Parathyroid adenoma (tissue), 2 donors: ENCODE measurements around the gene SLC7A5.
"Not testable (repeated sequence)": the region's sequence is repeated elsewhere in the genome, so short reads cannot be mapped to it uniquely, and the experiment has no call there.

ENCODE experiments used
- H2AFZ ChIP-seq: fragments of 300-600 bp; sonication (generic); one replicate; pipeline ENCODE4 v1.7.0; 2017; ENCODE audit warnings: antibody characterized with exemption, mild to moderate bottlenecking
- H3K27ac ChIP-seq: fragments of 300-600 bp; sonication (generic); one replicate; pipeline ENCODE4 v1.7.0; 2017
- H3K27me3 ChIP-seq: fragments of 300-600 bp; sonication (generic); one replicate; pipeline ENCODE4 v1.7.0; 2017; ENCODE audit warnings: low read length; ENCODE audit not compliant: control insufficient read depth, insufficient read depth
- H3K36me3 ChIP-seq: fragments of 300-600 bp; sonication (generic); one replicate; pipeline ENCODE4 v1.7.0; 2017; ENCODE audit warnings: low read length; ENCODE audit not compliant: control insufficient read depth, insufficient read depth
- H3K4me1 ChIP-seq: fragments of 300-600 bp; sonication (generic); one replicate; pipeline ENCODE4 v1.7.0; 2017; ENCODE audit warnings: control low read depth
- H3K4me2 ChIP-seq: fragments of 300-600 bp; sonication (generic); one replicate; pipeline ENCODE4 v1.7.0; 2017; ENCODE audit warnings: low read length
- H3K4me3 ChIP-seq: fragments of 300-600 bp; sonication (generic); one replicate; pipeline ENCODE4 v1.7.0; 2017; ENCODE audit warnings: low read depth, low read length
- H3K79me2 ChIP-seq: fragments of 300-600 bp; sonication (generic); one replicate; pipeline ENCODE4 v1.7.0; 2017; ENCODE audit warnings: control low read depth
- H3K9ac ChIP-seq: fragments of 300-600 bp; sonication (generic); one replicate; pipeline ENCODE4 v1.7.0; 2017; ENCODE audit warnings: mild to moderate bottlenecking
- H3K9me3 ChIP-seq: fragments of 300-600 bp; sonication (generic); one replicate; pipeline ENCODE4 v1.7.0; 2017; ENCODE audit warnings: low read length; ENCODE audit not compliant: control insufficient read depth
- CTCF ChIP-seq: fragments of 300-600 bp; sonication (generic); IDR thresholded peaks from one replicate; pipeline ENCODE4 v1.7.0; 2017; ENCODE audit warnings: antibody characterized with exemption, mild to moderate bottlenecking
- donor health status: primary hyperparathyroidism.

The SLC7A5 gene

DNA sequence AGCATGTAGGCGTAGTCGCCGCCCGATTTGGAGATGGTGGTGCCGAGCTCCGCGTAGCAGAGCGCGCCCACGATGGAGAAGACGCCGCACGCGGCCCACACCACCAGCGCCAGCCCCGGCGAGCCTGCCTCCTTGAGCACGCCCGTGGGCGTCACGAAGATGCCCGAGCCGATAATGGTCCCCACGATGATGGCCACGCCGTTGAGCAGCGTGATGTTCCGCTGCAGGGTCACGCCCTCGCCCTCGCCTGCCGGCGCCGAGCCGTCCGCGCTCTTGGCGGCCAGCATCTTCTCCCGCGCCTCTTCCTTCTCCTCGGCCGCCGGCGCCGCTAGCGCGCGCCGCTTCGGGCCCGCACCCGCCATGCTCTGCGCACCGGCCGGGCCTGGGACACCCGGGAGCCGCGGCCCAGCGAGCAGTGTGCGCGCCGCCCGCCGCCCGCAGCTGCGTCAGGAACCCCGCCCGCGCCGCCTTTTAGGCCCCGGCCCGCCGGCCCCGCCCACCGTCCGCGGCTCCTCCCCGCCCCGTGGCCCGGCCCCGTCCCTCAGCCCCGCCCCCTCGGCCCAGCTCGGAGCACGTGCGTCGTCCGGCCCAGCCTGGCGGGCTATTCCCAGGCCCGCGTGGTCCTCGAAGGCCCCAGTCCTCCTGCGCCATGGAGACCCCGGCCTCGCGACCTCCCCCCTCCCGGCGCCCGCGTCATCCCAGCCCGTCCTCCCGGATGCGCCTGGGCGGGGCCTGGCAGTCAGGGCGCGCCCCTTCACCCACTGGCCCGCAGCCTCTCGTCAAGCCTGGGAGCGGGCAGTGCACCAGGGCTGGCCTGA, at the start of gene SLC7A5:
TSS of gene SLC7A5 (minus strand) at position 447 of the 818 bp plus-strand sequence. CDS start at position 362, 85 bp downstream.
- H3K4me1 ChIP-seq, H3K36me3 ChIP-seq, H3K79me2 ChIP-seq, H3K27ac ChIP-seq, H3K9me3 ChIP-seq, H3K4me3 ChIP-seq, H3K27me3 ChIP-seq, H3K9ac ChIP-seq: not testable (repeated sequence)
- peak within 1 kb of the TSS; percentile 75 for H2AFZ ChIP-seq
- H3K4me2 ChIP-seq, result peak within 1 kb of the TSS; percentile 31

DNA sequence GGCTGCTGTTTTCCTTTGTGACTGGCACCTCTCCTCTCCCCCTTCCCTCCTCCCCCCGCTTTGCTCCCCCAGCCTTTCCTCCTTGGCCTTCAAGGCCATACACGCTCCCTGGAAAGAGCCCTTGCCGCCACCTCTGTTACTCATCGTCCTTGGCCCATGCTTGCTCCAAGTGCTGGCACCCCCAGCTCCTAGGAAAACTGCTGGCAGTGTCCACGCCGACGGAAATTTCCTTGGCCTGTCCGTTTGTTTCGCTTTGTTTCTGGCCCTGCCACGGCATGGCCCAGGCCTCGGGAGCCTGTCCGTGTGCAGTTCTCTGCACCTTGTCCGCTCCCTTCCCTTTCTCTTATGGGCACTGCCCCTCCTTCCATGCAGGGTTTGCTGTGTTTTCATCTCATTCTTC, 49.0 kb upstream of the SLC7A5 start:
- H3K79me2 ChIP-seq, result no peaks in the 10 kb centered on the region
- no peaks in the 10 kb centered on the region for H3K9me3 ChIP-seq
- H2AFZ ChIP-seq, result no peak overlapping the region
- no peak overlapping the region for H3K9ac ChIP-seq
- H3K4me3 ChIP-seq, result no peak overlapping the region
- H3K36me3 ChIP-seq, result no peaks in the 10 kb centered on the region
- peaks cover 5% of the 10 kb centered on the region for H3K4me1 ChIP-seq
- no peak overlapping the region for H3K4me2 ChIP-seq
- H3K27me3 ChIP-seq, result no peaks in the 10 kb centered on the region
- TF ChIP-seq CTCF, result no peak
- H3K27ac ChIP-seq, result no peak overlapping the region

DNA sequence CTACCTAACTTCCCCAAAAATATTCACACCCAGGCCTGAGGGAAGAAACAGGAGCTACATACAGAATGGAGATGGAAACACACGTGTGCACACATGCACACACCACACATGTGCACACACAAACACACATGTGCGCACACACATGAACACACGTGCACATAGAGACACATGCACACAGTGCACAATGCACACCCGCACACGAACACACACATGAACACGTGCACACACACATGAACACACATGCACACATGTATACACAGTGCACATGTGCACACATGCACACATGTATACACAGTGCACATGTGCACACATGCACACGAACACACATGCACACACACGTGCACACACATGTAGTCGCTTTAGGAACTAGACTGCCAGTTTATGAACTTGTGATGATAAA, 48.2 kb upstream of the SLC7A5 start:
- H3K4me2 ChIP-seq, result no peak overlapping the region
- H3K79me2 ChIP-seq, result no peaks in the 10 kb centered on the region
- no peak overlapping the region for H3K4me3 ChIP-seq
- H3K9ac ChIP-seq, result no peak overlapping the region
- no peak overlapping the region for H2AFZ ChIP-seq
- no peaks in the 10 kb centered on the region for H3K36me3 ChIP-seq
- H3K27me3 ChIP-seq, result no peaks in the 10 kb centered on the region
- no peaks in the 10 kb centered on the region for H3K9me3 ChIP-seq
- no peak for TF ChIP-seq CTCF
- H3K4me1 ChIP-seq, result peaks cover 3% of the 10 kb centered on the region
- no peak overlapping the region for H3K27ac ChIP-seq

DNA sequence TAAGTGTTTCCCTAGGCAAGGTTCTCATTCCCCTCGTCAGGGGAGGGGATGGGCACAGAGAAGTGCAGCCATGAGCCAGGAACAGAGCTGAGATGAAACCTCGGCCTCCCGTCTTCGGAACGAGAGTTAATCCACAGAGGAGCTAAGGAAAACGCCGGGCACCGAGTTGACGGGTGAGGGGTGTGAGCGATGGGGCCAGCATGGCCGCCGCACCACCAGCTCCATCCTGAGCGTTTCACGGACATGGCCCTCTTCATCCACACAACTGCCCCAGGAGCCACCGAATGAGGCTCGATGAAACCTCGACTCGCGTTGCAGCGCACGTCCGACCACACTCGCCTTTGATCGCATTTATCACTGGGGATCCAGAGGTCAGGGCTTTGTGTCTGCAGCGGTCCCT, 45.5 kb upstream of the SLC7A5 start:
- no peak for TF ChIP-seq CTCF
- no peak overlapping the region for H3K4me3 ChIP-seq
- H3K79me2 ChIP-seq, result no peaks in the 10 kb centered on the region
- H3K9ac ChIP-seq, result no peak overlapping the region
- no peak overlapping the region for H3K27ac ChIP-seq
- no peak overlapping the region for H2AFZ ChIP-seq
- no peaks in the 10 kb centered on the region for H3K9me3 ChIP-seq
- H3K27me3 ChIP-seq, result no peaks in the 10 kb centered on the region
- H3K4me1 ChIP-seq, result no peaks in the 10 kb centered on the region
- H3K36me3 ChIP-seq, result no peaks in the 10 kb centered on the region
- no peak overlapping the region for H3K4me2 ChIP-seq

- H3K4me1 ChIP-seq, H3K9me3 ChIP-seq, H3K27me3 ChIP-seq, H2AFZ ChIP-seq, H3K36me3 ChIP-seq, H3K9ac ChIP-seq, H3K79me2 ChIP-seq, H3K27ac ChIP-seq, H3K4me2 ChIP-seq, H3K4me3 ChIP-seq: not testable (repeated sequence)
These were observed 44.9 kb upstream of the SLC7A5 start for GRCh38 chr16:87914021-87914725.

GRCh38 chr16:87912691-87913090, 43.4 kb upstream of the SLC7A5 start:
- not testable (repeated sequence) for H3K79me2 ChIP-seq, H2AFZ ChIP-seq, H3K27ac ChIP-seq, H3K4me3 ChIP-seq, H3K36me3 ChIP-seq, H3K27me3 ChIP-seq, H3K4me2 ChIP-seq, H3K9ac ChIP-seq, H3K4me1 ChIP-seq, H3K9me3 ChIP-seq

GRCh38 chr16:87911106-87911763, 41.9 kb upstream of the SLC7A5 start:
- not testable (repeated sequence) for H3K4me2 ChIP-seq, H3K36me3 ChIP-seq, H3K9me3 ChIP-seq, H3K27me3 ChIP-seq, H3K79me2 ChIP-seq, H3K27ac ChIP-seq, H3K9ac ChIP-seq, H3K4me3 ChIP-seq, H2AFZ ChIP-seq, H3K4me1 ChIP-seq
